MM.1S (cell line): ENCODE data around the gene PPP6R3.

Source experiments
- CTCF ChIP-seq: fragments of 300-600 bp; sonication (generic); IDR thresholded peaks from 2 replicates; pipeline ENCODE4 v1.5.1; 2016; ENCODE audit warnings: antibody characterized with exemption, low read length, mixed read lengths
- EZH2 ChIP-seq: fragments of 300-600 bp; sonication (generic); optimal IDR thresholded peaks from 2 replicates; pipeline ENCODE3; 2017; ENCODE audit warnings: low read depth, mild to moderate bottlenecking, antibody characterized with exemption, low read length, mixed read lengths
- EZH2phosphoT487 ChIP-seq: fragments of 300-600 bp; sonication (generic); IDR thresholded peaks from 2 replicates; pipeline ENCODE4 v1.6.1; 2018; ENCODE audit warnings: antibody characterized with exemption, low read length

GRCh38 chr11:68506908-68507307 lies 46.4 kb downstream of the PPP6R3 start:
- TF ChIP-seq EZH2: no peak
- no peak for TF ChIP-seq CTCF
- TF ChIP-seq EZH2phosphoT487: no peak
